Natural killer cell (primary cell): ENCODE measurements around the gene GPR78. TPM values are rescaled to one million over a fixed set of nuclear protein-coding genes. Genes with fewer than 3 reads are reported as not detected.

Experiments used
- ATAC-seq, 3 donors: fragments of 150-1000 bp in 2 of 3; fragments of 200-7000 bp in 1 of 3; cut with Tn5 transposase; 1 replicate in 1 of 3; 2 replicates in 2 of 3; pipeline ENCODE4 v1.10.0; 2021; ENCODE audit warnings: mild to moderate bottlenecking in 2 of 3, moderate library complexity in 2 of 3
- DNase-seq, 2 donors: peaks; one replicate each; pipeline versions ENCODE4 v3.0.0 to v3.0.0-alpha.2; 2013 to 2021; ENCODE audit warnings: mixed read lengths in 1 of 2
- H3K27ac ChIP-seq: one replicate; pipeline ENCODE4 v1.5.1; 2013; ENCODE audit warnings: mild to moderate bottlenecking, low read length
- H3K27me3 ChIP-seq: one replicate; pipeline ENCODE4 v1.6.1; 2013; ENCODE audit warnings: low read length; ENCODE audit not compliant: control insufficient read depth, insufficient read depth
- H3K36me3 ChIP-seq: one replicate; pipeline ENCODE4 v1.6.1; 2013; ENCODE audit warnings: low read length; ENCODE audit not compliant: control insufficient read depth, insufficient read depth
- H3K4me1 ChIP-seq: one replicate; pipeline ENCODE4 v1.6.1; 2013; ENCODE audit warnings: low read length; ENCODE audit not compliant: control insufficient read depth, insufficient read depth
- H3K4me3 ChIP-seq: one replicate; pipeline ENCODE4 v1.5.1; 2013; ENCODE audit warnings: low read length
- H3K9me3 ChIP-seq: one replicate; pipeline ENCODE4 v1.6.1; 2013; ENCODE audit warnings: low read length; ENCODE audit not compliant: control insufficient read depth, insufficient read depth
- H3K27ac Mint-ChIP-seq, 2 donors: one replicate each; pipeline ENCODE4 v1.8.0; 2022; ENCODE audit warnings: mild to moderate bottlenecking in 2 of 2, mixed read lengths in 2 of 2, moderate library complexity in 1 of 2
- H3K27me3 Mint-ChIP-seq, 2 donors: one replicate each; pipeline ENCODE4 v1.8.0; 2022; ENCODE audit warnings: low read depth in 2 of 2, mixed read lengths in 2 of 2
- H3K36me3 Mint-ChIP-seq: one replicate; pipeline ENCODE4 v1.8.0; 2022; ENCODE audit warnings: mixed read lengths
- H3K4me1 Mint-ChIP-seq, 2 donors: one replicate each; pipeline ENCODE4 v1.8.0; 2022; ENCODE audit warnings: mixed read lengths in 2 of 2
- H3K4me3 Mint-ChIP-seq: one replicate; pipeline ENCODE4 v1.8.0; 2022; ENCODE audit warnings: mild to moderate bottlenecking, moderate library complexity, mixed read lengths
- H3K9me3 Mint-ChIP-seq, 2 donors: one replicate each; pipeline ENCODE4 v1.8.0; 2022; ENCODE audit warnings: mixed read lengths in 2 of 2
- CTCF ChIP-seq: fragments of 200-600 bp; IDR thresholded peaks from one replicate; pipeline ENCODE4 v1.8.0; 2022; ENCODE audit warnings: antibody characterized with exemption
- WGBS: methylation state at CpG from one replicate; pipeline ENCODE4 v1.1.7; 2013; ENCODE audit warnings: missing lambda C conversion rate; ENCODE audit not compliant: insufficient coverage; 5-methylcytosine and 5-hydroxymethylcytosine counted together
- intact Hi-C: fragments of 100-400 bp; cut with micrococcal nuclease; formaldehyde crosslinking; loops from one replicate; pipeline ENCODE4 v1.14.2; 2022
- total RNA-seq, 4 donors: library from RNA; stranded (reverse); fragments of 120-200 nt in 1 of 4; gene quantifications; one replicate each; pipeline versions ENCODE4 v1.2.3 to v1.2.4, GENCODE V29; 2013 to 2022

GPR78 gene
- total RNA-seq, 3 donors from 2014 or later (not counting 1 experiment from before 2014, with no cell fraction given) = not detected

GRCh38 chr4:8577972-8578371 is 2.2 kb upstream of the GPR78 start:
- H3K27me3 Mint-ChIP-seq = peaks cover 4 to 16% of the 10 kb centered on the region in 2 donors
- TF ChIP-seq CTCF = no peak
- intact Hi-C loops = no loop called here
- Histone ChIP-seq H3K4me1 (no peaks in the 10 kb centered on the region), H3K36me3 (no peaks in the 10 kb centered on the region), H3K4me3 (no peak overlapping the region), H3K27ac (no peak overlapping the region), H3K9me3 (no peaks in the 10 kb centered on the region), H3K27me3 (no peaks in the 10 kb centered on the region)
- WGBS = 80% methylated on average over 4 of the region's 4 CpGs
- H3K4me3 Mint-ChIP-seq = no peak overlapping the region
- no peaks in the 10 kb centered on the region for H3K36me3 Mint-ChIP-seq
- no peaks in the 10 kb centered on the region for H3K4me1 Mint-ChIP-seq
- ATAC-seq = no peak
- no peaks in the 10 kb centered on the region for H3K9me3 Mint-ChIP-seq
- no peak overlapping the region for H3K27ac Mint-ChIP-seq
- DNase-seq = no peak

- Mint-ChIP-seq H3K9me3 (no peaks in the 10 kb centered on the region), H3K27me3 (peaks cover 0 to 16% of the 10 kb centered on the region in 2 donors), H3K4me3 (no peak overlapping the region), H3K27ac (no peak overlapping the region), H3K36me3 (no peaks in the 10 kb centered on the region), H3K4me1 (no peaks in the 10 kb centered on the region)
- Histone ChIP-seq H3K27ac (no peak overlapping the region), H3K27me3 (no peaks in the 10 kb centered on the region), H3K36me3 (no peaks in the 10 kb centered on the region), H3K9me3 (no peaks in the 10 kb centered on the region), H3K4me1 (no peaks in the 10 kb centered on the region), H3K4me3 (no peak overlapping the region)
- DNase-seq = no peak
- WGBS = 75% methylated on average over 3 of the region's 3 CpGs
- intact Hi-C loops = no loop called here
- no peak for TF ChIP-seq CTCF
- no peak for ATAC-seq
Measured at GRCh38 chr4:8578717-8579116, 1.5 kb upstream of the GPR78 start.

- no peak overlapping the region for H3K4me3 ChIP-seq
- DNase-seq = no peak
- H3K4me3 Mint-ChIP-seq = no peak overlapping the region
- H3K27me3 ChIP-seq = no peaks in the 10 kb centered on the region
- H3K36me3 ChIP-seq = no peaks in the 10 kb centered on the region
- no peaks in the 10 kb centered on the region for H3K4me1 ChIP-seq
- H3K9me3 Mint-ChIP-seq = no peaks in the 10 kb centered on the region
- no peak overlapping the region for H3K27ac Mint-ChIP-seq
- H3K27ac ChIP-seq = no peak overlapping the region
- 47% methylated on average over 9 of the region's 12 CpGs for WGBS
- intact Hi-C loops = no loop called here
- ATAC-seq = no peak
- TF ChIP-seq CTCF = no peak
- no peaks in the 10 kb centered on the region for H3K9me3 ChIP-seq
- H3K27me3 Mint-ChIP-seq = peaks cover 6 to 16% of the 10 kb centered on the region in 2 donors
- no peaks in the 10 kb centered on the region for H3K4me1 Mint-ChIP-seq
- no peaks in the 10 kb centered on the region for H3K36me3 Mint-ChIP-seq
Measured at GRCh38 chr4:8579526-8580320, 469 bp upstream of the GPR78 start.
